Astrocyte of the cerebellum (primary cell): ENCODE data around the gene MYO9B.

Experiments used
- DNase-seq: peaks from one replicate; pipeline ENCODE4 v3.0.0-alpha.2; 2011; ENCODE audit warnings: low read depth
- H3K4me3 ChIP-seq: 2 replicates; pipeline ENCODE4 v1.5.1; 2011; ENCODE audit warnings: mild to moderate bottlenecking, low read depth, low read length, moderate library complexity
- in situ Hi-C: cut with HindIII; loops from 2 replicates; pipeline ENCODE4 v1.10.0; 2017; ENCODE audit warnings: low sequenced_read_pairs
- TF ChIP-seq, protein P1 (sequence below): IDR thresholded peaks from 2 replicates; pipeline ENCODE4 v1.5.1; 2012; ENCODE audit warnings: low read length, low read depth, moderate library complexity, mild to moderate bottlenecking; ENCODE audit errors: missing control alignments

Gene MYO9B

DNA sequence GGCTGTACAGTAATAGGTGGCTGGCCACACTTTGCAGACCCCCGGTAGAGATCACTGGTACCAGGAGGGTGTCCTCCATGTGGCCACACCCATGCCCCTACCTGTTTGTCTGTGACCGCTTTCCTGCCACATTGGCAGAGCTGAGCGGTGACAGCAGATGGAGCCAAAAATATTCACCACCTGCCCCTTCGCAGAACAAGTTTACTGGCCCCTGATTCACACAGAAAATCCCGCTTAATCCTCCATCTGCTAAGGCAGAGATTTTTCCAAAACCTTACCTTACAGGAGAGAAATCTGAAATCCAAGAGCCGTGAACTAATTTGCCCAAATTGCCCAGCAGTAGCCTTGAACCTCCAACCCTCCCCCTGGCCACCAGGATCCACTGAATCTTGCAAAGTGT lies 52.1 kb downstream of the MYO9B start:
- no peak overlapping the region for H3K4me3 ChIP-seq
- DNase-seq = no peak
- TF ChIP-seq, protein P1, sequence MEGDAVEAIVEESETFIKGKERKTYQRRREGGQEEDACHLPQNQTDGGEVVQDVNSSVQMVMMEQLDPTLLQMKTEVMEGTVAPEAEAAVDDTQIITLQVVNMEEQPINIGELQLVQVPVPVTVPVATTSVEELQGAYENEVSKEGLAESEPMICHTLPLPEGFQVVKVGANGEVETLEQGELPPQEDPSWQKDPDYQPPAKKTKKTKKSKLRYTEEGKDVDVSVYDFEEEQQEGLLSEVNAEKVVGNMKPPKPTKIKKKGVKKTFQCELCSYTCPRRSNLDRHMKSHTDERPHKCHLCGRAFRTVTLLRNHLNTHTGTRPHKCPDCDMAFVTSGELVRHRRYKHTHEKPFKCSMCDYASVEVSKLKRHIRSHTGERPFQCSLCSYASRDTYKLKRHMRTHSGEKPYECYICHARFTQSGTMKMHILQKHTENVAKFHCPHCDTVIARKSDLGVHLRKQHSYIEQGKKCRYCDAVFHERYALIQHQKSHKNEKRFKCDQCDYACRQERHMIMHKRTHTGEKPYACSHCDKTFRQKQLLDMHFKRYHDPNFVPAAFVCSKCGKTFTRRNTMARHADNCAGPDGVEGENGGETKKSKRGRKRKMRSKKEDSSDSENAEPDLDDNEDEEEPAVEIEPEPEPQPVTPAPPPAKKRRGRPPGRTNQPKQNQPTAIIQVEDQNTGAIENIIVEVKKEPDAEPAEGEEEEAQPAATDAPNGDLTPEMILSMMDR = no peak
- in situ Hi-C loops = no loop called here

DNA sequence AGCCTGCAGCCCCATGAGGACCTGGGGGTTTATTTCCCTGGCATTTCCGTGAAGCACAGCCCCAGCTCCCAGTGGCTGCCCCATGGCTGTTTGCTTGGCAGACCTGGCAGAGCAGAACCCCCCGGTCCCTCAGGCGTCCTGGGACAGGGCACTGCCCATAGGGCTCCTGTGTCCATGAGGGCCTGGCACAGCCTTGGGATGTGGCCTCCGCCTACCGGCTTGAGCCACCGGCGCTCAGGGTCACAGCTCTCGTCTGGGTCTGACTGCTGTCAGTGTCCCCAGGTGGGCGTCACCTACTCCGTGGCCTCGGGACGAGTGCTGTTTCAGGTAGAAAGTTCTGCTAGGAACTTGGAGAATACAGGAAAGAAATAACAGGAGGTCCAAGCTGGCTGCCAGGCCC lies 52.8 kb downstream of the MYO9B start:
- DNase-seq = no peak
- TF ChIP-seq, protein P1 = no peak
- H3K4me3 ChIP-seq = no peak overlapping the region
- in situ Hi-C loops = no loop called here

DNA sequence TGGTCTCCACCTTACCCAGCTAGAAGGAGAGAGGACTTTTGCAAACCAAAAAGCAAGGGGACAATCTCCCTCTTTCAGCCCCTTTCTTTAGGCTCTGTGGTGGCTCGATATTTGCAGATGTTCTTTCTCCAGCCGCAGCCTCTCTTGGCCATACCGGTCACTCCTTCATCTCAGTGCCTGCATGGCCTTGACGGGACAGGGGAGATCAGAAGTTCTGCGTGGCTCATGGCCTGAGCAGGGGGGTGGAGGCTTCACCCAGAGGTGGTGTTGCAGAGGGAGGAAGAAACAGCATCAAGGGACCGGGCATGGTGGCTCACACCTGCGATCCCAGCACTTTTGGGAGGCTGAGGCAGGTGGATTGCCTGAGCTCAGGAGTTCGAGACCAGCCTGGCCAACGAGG lies 53.2 kb downstream of the MYO9B start:
- TF ChIP-seq, protein P1 = no peak
- no peak overlapping the region for H3K4me3 ChIP-seq
- DNase-seq = no peak
- in situ Hi-C loops = no loop called here

DNA sequence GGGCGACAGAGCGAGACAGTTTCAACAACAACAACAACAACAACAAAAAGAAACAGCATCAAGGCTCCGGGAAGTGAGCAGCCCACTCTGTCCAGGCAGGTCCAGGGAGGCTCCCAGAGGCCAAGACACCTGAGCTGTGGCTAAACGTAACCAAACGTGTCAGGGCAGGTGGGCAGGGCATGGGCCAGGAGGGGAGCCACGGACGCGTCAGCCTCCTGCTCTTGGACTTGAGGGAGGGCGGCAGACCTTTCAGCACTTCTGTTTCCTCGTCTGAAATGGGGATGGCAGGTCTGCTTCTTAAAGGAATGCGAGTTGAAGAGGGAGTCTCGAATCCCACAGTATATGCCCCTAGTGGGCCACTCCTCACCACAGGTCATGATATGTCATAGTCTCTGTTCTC lies 53.8 kb downstream of the MYO9B start:
- TF ChIP-seq, protein P1 = no peak
- no peak overlapping the region for H3K4me3 ChIP-seq
- in situ Hi-C loops = no loop called here
- DNase-seq = no peak

DNA sequence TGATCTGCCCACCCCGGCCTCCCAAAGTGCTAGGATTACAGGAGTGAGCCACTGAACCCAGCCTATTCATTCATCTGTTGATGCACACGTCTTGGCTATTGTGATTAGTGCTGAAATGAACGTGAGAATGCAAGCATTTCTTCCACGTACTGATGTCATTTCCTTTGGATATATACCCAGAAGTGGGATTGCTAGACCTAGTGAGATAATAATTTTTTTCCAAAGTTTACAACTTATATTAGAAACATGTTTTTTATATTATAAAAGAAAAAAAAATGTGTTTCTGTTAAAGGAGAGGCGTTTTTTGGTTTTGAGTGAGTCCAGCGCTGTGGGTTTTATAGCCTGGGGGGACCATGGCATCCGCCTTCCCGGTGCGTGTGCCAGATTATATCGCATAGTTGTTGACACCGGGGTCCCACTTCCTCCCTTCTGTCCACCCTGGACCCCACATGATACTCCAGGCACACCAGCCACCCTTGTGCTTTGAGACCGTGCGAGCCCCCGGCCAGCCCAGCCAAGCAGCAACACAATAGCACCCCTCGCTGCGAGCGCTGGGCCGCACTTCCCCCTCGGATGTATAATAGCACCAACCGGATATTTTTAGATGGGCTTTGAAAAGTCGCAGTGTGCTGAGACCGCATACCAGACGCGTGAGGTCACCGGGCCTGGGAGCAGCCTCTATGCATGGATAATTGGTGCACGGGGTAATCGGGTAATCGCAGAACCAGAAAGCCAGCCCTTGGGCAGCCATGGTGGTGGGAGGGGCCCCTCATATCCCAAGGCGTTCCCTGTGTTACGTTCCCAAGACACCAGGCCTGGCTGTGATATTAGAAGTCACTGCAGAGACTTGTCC lies 59.6 kb downstream of the MYO9B start:
- TF ChIP-seq, protein P1 = peak; percentile 13
- peak; percentile 98 for DNase-seq
- in situ Hi-C loops = no loop called here
- peak overlapping the region; percentile 25 for H3K4me3 ChIP-seq

DNA sequence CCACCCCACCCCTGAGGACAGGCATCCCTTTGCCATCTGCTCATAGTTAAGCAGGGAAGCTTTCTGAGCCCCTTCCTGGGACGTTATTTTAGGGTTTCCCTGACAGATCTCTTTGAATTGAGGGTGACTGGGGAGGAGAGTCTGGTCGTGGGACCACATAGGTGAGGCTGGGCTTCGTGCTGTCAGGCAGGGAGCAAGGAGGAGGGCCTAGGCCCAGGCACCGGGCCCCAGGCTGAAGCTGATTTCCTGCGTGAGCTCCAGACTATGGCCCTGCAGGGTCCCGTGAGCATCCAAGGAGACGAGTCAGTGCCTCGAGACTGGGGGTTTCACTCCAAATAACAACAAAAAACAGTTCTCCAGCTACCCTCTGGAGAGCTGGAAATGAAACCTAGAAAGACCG lies 60.4 kb downstream of the MYO9B start:
- H3K4me3 ChIP-seq = no peak overlapping the region
- in situ Hi-C loops = no loop called here
- no peak for DNase-seq
- TF ChIP-seq, protein P1 = no peak
